Nephron progenitor cell (in vitro differentiated cells): ENCODE data around the gene CFAP57.

Source experiments
- DNase-seq: peaks from one replicate; pipeline ENCODE4 v3.0.0; 2021
- H3K27ac Mint-ChIP-seq: 2 replicates; pipeline ENCODE4 v1.8.0; 2021; ENCODE audit warnings: mild to moderate bottlenecking, moderate library complexity, mixed read lengths
- H3K27me3 Mint-ChIP-seq: 2 replicates; pipeline ENCODE4 v1.8.0; 2021; ENCODE audit warnings: mild to moderate bottlenecking, low read depth, mixed read lengths; ENCODE audit not compliant: poor library complexity
- H3K36me3 Mint-ChIP-seq: 2 replicates; pipeline ENCODE4 v1.8.0; 2021; ENCODE audit warnings: low read depth, mixed read lengths
- H3K4me1 Mint-ChIP-seq: 2 replicates; pipeline ENCODE4 v1.8.0; 2021; ENCODE audit warnings: mixed read lengths
- H3K4me3 Mint-ChIP-seq: 2 replicates; pipeline ENCODE4 v1.8.0; 2021; ENCODE audit warnings: mild to moderate bottlenecking, moderate library complexity, mixed read lengths
- H3K9me3 Mint-ChIP-seq: 2 replicates; pipeline ENCODE4 v1.8.0; 2021; ENCODE audit warnings: mild to moderate bottlenecking, moderate library complexity, mixed read lengths
- CTCF ChIP-seq: fragments of 200-600 bp; sonication (generic); IDR thresholded peaks from 2 replicates; pipeline ENCODE4 v1.5.0; 2021; ENCODE audit warnings: antibody characterized with exemption

Gene CFAP57

GRCh38 chr1:43299101-43299500 lies 127.0 kb downstream of the CFAP57 start:
- Mint-ChIP-seq H3K27ac (no peak overlapping the region), H3K4me1 (peaks cover 46% of the 10 kb centered on the region), H3K9me3 (no peaks in the 10 kb centered on the region), H3K27me3 (peaks cover 5% of the 10 kb centered on the region), H3K36me3 (no peaks in the 10 kb centered on the region), H3K4me3 (no peak overlapping the region)
- TF ChIP-seq CTCF, result no peak
- no peak for DNase-seq

DNA sequence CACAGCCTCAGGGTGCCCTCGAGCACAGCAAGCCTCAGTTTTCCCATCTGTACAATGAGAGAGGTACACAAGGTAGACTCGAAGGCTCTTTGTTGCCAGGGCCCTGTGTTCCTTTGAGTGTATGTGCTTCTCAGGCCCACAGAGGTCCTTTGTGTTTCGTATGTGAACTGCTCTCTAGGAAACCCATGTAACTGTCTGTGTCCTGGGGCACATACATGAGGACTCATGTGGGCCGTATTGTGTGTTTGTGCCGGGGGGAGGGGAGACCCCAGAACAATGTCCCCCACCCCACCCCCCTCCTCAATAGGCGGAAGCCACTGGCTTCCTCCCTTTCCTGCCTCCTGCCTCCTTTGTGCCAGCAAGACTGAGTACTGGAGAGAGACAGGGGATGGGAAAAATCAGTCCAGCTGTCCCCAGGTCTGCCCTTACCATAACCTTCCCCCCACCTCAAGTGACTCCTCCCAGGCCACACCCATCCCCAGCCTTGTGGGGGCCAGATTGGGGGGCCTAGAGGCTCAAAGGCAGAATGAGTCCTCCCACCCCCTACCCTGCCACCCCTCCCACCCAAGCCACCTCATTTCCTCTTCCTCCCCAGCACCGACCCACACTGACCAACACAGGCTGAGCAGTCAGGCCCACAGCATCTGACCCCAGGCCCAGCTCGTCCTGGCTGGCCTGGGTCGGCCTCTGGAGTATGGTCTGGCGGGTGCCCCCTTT lies 128.4 kb downstream of the CFAP57 start, which contains the start of gene TIE1:
TIE1 (plus strand) TSS at position 605 of the 717 bp plus-strand sequence; CDS start at position 695, 90 bp downstream.
- Mint-ChIP-seq H3K27ac (peak within 1 kb of the TSS; percentile 32), H3K9me3 (no peaks in the 10 kb centered on the region), H3K36me3 (no peaks in the 10 kb centered on the region), H3K27me3 (peaks cover 8% of the 10 kb centered on the region), H3K4me3 (no peak within 1 kb of the TSS), H3K4me1 (peaks cover 49% of the 10 kb centered on the region)
- no peak for DNase-seq
- TF ChIP-seq CTCF, result no peak

GRCh38 chr1:43302201-43302600 lies 130.1 kb downstream of the CFAP57 start:
- no peaks in the 10 kb centered on the region for H3K36me3 Mint-ChIP-seq
- H3K4me1 Mint-ChIP-seq, result peaks cover 43% of the 10 kb centered on the region
- DNase-seq, result no peak
- peaks cover 8% of the 10 kb centered on the region for H3K27me3 Mint-ChIP-seq
- no peaks in the 10 kb centered on the region for H3K9me3 Mint-ChIP-seq
- H3K27ac Mint-ChIP-seq, result no peak overlapping the region
- TF ChIP-seq CTCF, result no peak
- no peak overlapping the region for H3K4me3 Mint-ChIP-seq

GRCh38 chr1:43302721-43303470 lies 130.8 kb downstream of the CFAP57 start:
- no peak for DNase-seq
- Mint-ChIP-seq H3K27me3 (peaks cover 8% of the 10 kb centered on the region), H3K9me3 (no peaks in the 10 kb centered on the region), H3K4me3 (no peak overlapping the region), H3K4me1 (peaks cover 43% of the 10 kb centered on the region), H3K27ac (peak overlapping the region; percentile 39), H3K36me3 (no peaks in the 10 kb centered on the region)
- no peak for TF ChIP-seq CTCF

DNA sequence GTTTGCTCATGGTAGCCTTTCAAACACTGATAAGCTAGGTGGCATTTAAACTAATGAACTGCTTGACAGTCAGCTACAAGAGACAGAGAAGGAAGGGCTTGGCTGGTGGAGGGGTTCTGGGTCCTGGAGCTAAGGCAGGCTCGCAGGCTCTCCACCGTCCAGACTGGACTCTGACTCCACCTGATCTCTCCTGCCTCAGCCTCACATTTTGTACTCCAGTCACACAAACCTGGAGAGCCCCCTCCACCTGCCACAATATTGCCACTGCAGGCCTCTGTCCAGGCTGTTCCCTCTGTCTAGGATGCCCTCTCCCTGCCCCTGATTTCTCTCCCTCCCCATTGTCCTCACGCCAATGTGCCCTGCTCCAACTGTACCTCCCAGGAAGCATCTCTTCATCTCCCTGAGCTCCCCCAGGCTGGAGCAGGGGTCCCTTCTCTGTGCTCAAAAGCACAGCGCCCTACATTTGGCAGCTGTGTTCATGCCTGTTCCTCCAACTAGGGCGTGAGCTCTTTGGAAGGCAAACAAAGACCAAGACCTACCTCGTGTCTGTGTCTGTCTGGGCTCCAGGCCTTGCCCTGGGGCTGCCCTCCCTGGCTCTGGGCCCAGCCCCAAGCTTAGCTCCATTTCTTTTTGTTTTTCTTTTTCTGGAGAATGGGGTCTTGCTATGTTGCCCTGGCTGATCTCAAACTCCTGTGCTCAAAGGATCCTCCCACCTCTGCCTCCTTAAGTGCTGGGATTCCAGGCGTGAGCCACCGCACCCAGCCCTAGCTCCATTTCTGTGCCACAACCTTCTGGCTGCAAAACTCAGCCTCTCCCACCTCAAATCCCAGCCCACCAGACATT lies 131.6 kb downstream of the CFAP57 start:
- peaks cover 43% of the 10 kb centered on the region for H3K4me1 Mint-ChIP-seq
- peak overlapping the region; percentile 34 for H3K4me3 Mint-ChIP-seq
- no peaks in the 10 kb centered on the region for H3K36me3 Mint-ChIP-seq
- H3K9me3 Mint-ChIP-seq, result no peaks in the 10 kb centered on the region
- no peak for DNase-seq
- no peak overlapping the region for H3K27ac Mint-ChIP-seq
- H3K27me3 Mint-ChIP-seq, result peaks cover 12% of the 10 kb centered on the region
- TF ChIP-seq CTCF, result no peak
